ENCODE results near the gene ZRSR2. TPM values are rescaled to one million over a fixed set of nuclear protein-coding genes. Genes with fewer than 3 reads are reported as not detected.
"Not testable (repeated sequence)": the region's sequence is repeated elsewhere in the genome, so short reads cannot be mapped to it uniquely, and the experiment has no call there.

ZRSR2 gene
- 7.3 and 10.6 TPM in 2 replicates for total RNA-seq (2014; rRNA removed; shearing (Covaris generic))

DNA sequence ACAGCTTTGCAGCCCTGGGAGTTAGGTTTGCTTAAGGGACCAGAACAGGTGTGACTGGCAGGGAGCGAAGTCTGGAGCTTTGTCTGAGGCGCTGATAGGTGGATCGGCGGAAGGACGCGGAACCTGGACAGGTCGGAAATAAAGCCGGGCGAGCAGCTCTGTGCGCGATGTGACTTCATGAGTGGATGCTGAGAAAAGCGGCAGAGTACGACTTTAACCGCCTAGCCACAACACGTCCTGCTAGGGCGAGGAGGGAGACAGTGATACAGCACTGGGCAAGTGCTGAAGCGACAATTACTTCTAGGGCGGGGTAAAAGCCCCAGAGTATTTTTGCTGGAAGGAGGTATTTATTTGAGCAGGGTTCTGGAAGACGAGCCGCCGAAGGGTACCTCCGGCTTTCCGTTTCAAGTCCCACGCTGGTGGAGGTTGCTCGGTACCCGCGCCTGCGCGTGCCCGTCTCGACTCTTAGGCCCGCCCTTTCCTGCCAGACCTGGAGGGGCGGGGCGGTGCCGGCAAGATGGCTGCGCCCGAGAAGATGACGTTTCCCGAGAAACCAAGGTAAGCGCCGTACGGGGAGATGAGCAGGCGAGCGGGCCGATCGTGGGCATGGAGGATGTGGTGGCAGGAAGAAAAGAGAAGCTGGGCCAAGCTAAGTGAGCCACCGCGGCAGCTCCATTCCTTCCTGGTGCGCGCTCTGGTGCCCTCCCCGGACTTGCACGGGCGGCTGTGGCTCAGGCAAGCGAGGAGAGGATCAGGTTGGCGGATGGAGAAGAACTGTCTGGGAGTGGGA is at the start of gene ZRSR2:
Gene ZRSR2, plus strand, starts transcription at position 506 of the 790 bp plus-strand sequence. Its CDS starts 12 bp downstream, at position 518.
- DNase-seq = peak; percentile 83 to 86
- H3K27me3 ChIP-seq = no peaks in the 10 kb centered on the region
- H3K4me1 ChIP-seq = peaks cover 7% of the 10 kb centered on the region
- peaks cover 21% of the 10 kb centered on the region for H3K36me3 ChIP-seq
- peak within 1 kb of the TSS; percentile 83 for H3K4me3 ChIP-seq
- H3K9me3 ChIP-seq (replicated peaks) = no peaks in the 10 kb centered on the region
- H3K27ac ChIP-seq = peak within 1 kb of the TSS; percentile 66

- H3K4me3 ChIP-seq = no peak overlapping the region
- H3K27ac ChIP-seq = no peak overlapping the region
- H3K9me3 ChIP-seq (replicated peaks) = no peaks in the 10 kb centered on the region
- H3K36me3 ChIP-seq = no peaks in the 10 kb centered on the region
- no peak for DNase-seq
- H3K4me1 ChIP-seq = no peaks in the 10 kb centered on the region; the same call in 1 of the 2 replicates
- no peaks in the 10 kb centered on the region for H3K27me3 ChIP-seq
Observed at GRCh38 chrX:15744181-15744867, 46.0 kb upstream of the ZRSR2 start.

- DNase-seq = no peak
- H3K27me3 ChIP-seq = no peaks in the 10 kb centered on the region
Observed at GRCh38 chrX:15745179-15745578, 45.1 kb upstream of the ZRSR2 start.

GRCh38 chrX:15746651-15747050 is 43.6 kb upstream of the ZRSR2 start:
- not testable (repeated sequence) for H3K36me3 ChIP-seq; H3K27me3 ChIP-seq; DNase-seq; H3K9me3 ChIP-seq (replicated peaks); H3K27ac ChIP-seq; H3K4me3 ChIP-seq
- H3K4me1 ChIP-seq = peaks cover 11% of the 10 kb centered on the region; the same call in 1 of the 2 replicates

More at GRCh38 chrX:15745179-15745578, 45.1 kb upstream of the ZRSR2 start:
- Histone ChIP-seq H3K36me3 (no peaks in the 10 kb centered on the region), H3K4me1 (peaks cover 5% of the 10 kb centered on the region; the same call in 1 of the 2 replicates), H3K9me3 (replicated peaks) (no peaks in the 10 kb centered on the region), H3K4me3 (no peak overlapping the region), H3K27ac (no peak overlapping the region)

- peaks cover 14% of the 10 kb centered on the region; the same call in 1 of the 2 replicates for H3K4me1 ChIP-seq
- DNase-seq = no peak
Observed at GRCh38 chrX:15747626-15748173, 42.6 kb upstream of the ZRSR2 start.

DNA sequence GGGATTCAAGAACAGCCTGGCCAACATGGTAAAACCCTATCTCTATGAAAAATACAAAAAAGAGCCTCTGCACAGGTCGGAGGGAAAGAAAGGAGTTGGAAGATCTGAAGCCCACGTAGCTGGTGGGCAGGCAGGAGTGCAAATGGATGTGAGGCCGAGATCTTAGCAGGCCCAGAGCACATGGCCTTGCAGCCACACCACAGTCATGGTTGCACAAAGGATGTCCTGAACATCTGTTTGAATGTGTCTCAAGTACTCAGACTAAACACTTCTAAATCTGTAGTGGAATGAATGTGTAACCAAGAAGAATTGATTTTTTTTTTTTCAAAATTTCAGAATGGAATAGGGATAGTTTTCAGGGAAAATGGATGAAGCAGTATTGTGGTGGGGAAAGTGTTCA is 41.4 kb upstream of the ZRSR2 start:
- Histone ChIP-seq H3K27ac (no peak overlapping the region), H3K27me3 (no peaks in the 10 kb centered on the region), H3K9me3 (replicated peaks) (no peaks in the 10 kb centered on the region), H3K4me1 (peaks cover 14% of the 10 kb centered on the region; the same call in 1 of the 2 replicates), H3K4me3 (no peak overlapping the region), H3K36me3 (no peaks in the 10 kb centered on the region)
- peak in 1 of 2 experiments; percentile 28 for DNase-seq

More at GRCh38 chrX:15747626-15748173, 42.6 kb upstream of the ZRSR2 start:
- Histone ChIP-seq H3K9me3 (replicated peaks) (no peaks in the 10 kb centered on the region), H3K36me3 (no peaks in the 10 kb centered on the region), H3K27ac (no peak overlapping the region), H3K4me3 (no peak overlapping the region), H3K27me3 (no peaks in the 10 kb centered on the region)

DNA sequence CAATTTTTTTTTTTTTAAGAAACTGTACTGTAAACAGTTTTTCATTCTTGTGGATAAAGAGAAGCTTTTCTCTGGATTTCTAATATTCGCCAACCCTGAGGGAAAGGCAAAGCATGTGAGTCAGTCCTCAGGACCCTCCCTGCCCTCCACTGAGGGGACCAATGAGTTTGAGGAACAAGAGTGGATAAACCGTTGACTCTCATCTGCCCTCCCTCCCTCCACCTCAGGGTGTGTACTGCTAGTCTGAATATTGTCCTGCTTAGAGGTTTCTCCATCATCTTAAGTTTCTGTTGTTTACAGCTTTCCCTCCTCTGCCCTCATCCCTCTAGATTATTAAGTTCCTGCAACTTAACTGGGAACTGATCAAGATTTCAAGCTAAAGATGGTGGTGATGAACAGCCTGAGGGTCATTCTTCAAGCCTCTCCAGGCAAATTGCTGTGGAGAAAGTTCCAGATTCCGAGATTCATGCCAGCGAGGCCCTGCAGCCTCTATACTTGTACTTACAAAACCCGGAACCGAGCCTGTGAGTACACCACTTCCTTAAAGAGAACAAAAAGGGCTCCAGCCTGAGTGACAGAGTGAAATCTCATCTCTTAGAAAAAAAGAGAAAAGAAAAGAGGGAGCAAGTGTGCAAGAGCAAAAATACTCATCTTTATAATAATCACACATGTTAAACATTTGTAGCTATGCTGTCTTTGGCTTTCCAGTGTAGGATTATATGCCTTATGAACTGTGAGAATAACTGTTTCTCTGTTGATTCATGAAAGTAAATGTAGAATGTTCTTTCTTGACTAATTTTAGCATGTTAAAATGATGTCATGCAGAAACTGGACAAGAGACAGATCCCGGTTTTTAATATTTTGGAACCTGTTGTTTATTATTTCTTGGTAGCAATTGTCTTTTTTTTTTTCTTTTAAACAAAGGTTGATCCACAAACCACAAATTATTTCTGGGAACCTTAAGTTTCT is 40.4 kb upstream of the ZRSR2 start:
- H3K4me1 ChIP-seq = peaks cover 14% of the 10 kb centered on the region; the same call in 1 of the 2 replicates
- DNase-seq = no peak
- H3K27me3 ChIP-seq = no peaks in the 10 kb centered on the region
- no peaks in the 10 kb centered on the region for H3K36me3 ChIP-seq
- no peaks in the 10 kb centered on the region for H3K9me3 ChIP-seq (replicated peaks)
- no peak overlapping the region for H3K4me3 ChIP-seq
- H3K27ac ChIP-seq = no peak overlapping the region

DNA sequence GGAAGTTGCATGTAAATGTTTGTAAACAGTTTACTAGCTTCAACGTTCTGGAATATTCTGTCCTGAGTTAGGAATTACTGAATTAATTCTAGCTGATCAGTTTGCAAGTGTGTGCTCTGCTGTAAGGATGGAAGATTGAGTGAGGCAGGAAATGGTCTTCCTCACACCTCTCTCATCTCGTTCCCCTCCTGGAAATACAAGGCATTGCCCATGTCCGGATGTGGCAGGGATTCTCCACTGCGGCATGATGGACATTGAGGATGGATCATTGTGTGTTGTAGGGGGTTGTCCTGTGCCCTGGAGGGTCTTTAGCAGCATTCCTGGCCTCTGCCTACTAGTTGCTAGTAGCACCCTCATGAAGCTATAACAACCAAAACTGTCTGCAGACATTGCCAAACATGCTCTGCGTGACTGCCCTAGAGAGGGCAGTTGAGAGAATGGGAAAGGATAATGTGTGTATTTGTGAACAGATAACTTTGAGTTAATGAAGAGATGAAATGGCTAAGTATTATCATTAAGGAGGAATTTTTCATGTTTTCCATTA is 39.6 kb upstream of the ZRSR2 start:
- no peak for DNase-seq
- Histone ChIP-seq H3K27me3 (no peaks in the 10 kb centered on the region), H3K9me3 (replicated peaks) (no peaks in the 10 kb centered on the region), H3K36me3 (no peaks in the 10 kb centered on the region), H3K4me1 (peaks cover 14% of the 10 kb centered on the region; the same call in 1 of the 2 replicates), H3K27ac (no peak overlapping the region), H3K4me3 (no peak overlapping the region)

- Histone ChIP-seq H3K27ac (no peak overlapping the region), H3K27me3 (no peaks in the 10 kb centered on the region), H3K4me1 (peaks cover 14% of the 10 kb centered on the region; the same call in 1 of the 2 replicates), H3K4me3 (no peak overlapping the region), H3K9me3 (replicated peaks) (no peaks in the 10 kb centered on the region), H3K36me3 (no peaks in the 10 kb centered on the region)
- no peak for DNase-seq
Observed at GRCh38 chrX:15751155-15751819, 39.0 kb upstream of the ZRSR2 start.

- Histone ChIP-seq H3K4me1 (peaks cover 10% of the 10 kb centered on the region; the same call in 1 of the 2 replicates), H3K27me3 (no peaks in the 10 kb centered on the region), H3K4me3 (no peak overlapping the region), H3K9me3 (replicated peaks) (no peaks in the 10 kb centered on the region), H3K27ac (no peak overlapping the region), H3K36me3 (no peaks in the 10 kb centered on the region)
- DNase-seq = no peak
Observed at GRCh38 chrX:15755091-15755490, 35.2 kb upstream of the ZRSR2 start.

DNA sequence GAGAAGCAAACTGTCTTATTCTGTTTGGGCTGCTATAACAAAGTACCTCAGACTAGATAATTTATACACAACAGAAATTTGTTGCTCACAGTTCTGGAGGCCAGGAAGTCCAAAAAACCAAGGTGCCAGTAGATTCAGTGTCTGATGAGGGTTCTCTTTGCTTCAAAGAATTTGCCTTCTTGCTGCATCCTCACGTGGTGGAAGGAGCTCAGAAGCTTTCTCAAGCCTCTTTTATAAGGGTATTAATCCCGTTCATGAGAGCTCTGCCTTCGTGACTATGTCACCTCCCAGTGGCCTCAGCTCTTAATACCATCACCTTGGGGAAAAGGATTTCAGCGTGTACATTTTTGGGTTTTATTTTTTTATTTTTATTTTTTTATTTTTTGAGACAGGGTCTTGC is 32.1 kb upstream of the ZRSR2 start:
- no peak overlapping the region for H3K27ac ChIP-seq
- H3K4me3 ChIP-seq = no peak overlapping the region
- no peak for DNase-seq
- no peaks in the 10 kb centered on the region for H3K36me3 ChIP-seq
- H3K27me3 ChIP-seq = no peaks in the 10 kb centered on the region
- H3K4me1 ChIP-seq = no peaks in the 10 kb centered on the region
- no peaks in the 10 kb centered on the region for H3K9me3 ChIP-seq (replicated peaks)

DNA sequence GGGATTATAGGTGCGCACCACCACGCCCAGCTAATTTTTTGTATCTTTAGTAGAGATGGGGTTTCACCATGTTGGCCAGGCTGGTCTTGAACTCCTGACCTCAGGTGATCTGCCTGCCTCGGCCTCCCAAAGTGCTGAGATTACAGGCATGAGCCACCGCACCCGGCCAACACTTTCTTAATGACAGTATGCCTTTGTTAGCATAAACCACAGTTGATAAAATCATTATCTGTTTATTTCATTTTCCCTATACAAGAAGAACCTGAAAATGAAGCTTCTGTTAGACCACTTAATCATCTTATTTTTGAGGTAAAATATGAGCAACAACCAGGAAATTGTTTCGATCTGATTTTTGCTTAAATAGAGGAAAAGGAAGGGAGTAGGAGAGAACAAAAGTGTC is 30.4 kb upstream of the ZRSR2 start:
- H3K27me3 ChIP-seq; H3K9me3 ChIP-seq (replicated peaks); H3K27ac ChIP-seq; H3K4me1 ChIP-seq; DNase-seq; H3K36me3 ChIP-seq; H3K4me3 ChIP-seq: not testable (repeated sequence)

GRCh38 chrX:15761564-15762191 is 28.6 kb upstream of the ZRSR2 start:
- DNase-seq = peak; percentile 32 to 72
- H3K36me3 ChIP-seq = no peaks in the 10 kb centered on the region
- H3K9me3 ChIP-seq (replicated peaks) = no peaks in the 10 kb centered on the region
- no peaks in the 10 kb centered on the region for H3K27me3 ChIP-seq
- no peak overlapping the region for H3K27ac ChIP-seq
- no peak overlapping the region for H3K4me3 ChIP-seq
- H3K4me1 ChIP-seq = no peaks in the 10 kb centered on the region

Measured in SJCRH30 (cell line).